GM21717 (cell line): ENCODE data around the gene PEX11G.
"Not testable (repeated sequence)": the region's sequence is repeated elsewhere in the genome, so short reads cannot be mapped to it uniquely, and the experiment has no call there.

Experiments used
- ATAC-seq: cut with Tn5 transposase; IDR thresholded peaks from one replicate; pipeline ENCODE4 v1.9.1; 2021; ENCODE audit warnings: mild to moderate bottlenecking, moderate library complexity; ENCODE audit not compliant: unreplicated experiment

The PEX11G gene

DNA sequence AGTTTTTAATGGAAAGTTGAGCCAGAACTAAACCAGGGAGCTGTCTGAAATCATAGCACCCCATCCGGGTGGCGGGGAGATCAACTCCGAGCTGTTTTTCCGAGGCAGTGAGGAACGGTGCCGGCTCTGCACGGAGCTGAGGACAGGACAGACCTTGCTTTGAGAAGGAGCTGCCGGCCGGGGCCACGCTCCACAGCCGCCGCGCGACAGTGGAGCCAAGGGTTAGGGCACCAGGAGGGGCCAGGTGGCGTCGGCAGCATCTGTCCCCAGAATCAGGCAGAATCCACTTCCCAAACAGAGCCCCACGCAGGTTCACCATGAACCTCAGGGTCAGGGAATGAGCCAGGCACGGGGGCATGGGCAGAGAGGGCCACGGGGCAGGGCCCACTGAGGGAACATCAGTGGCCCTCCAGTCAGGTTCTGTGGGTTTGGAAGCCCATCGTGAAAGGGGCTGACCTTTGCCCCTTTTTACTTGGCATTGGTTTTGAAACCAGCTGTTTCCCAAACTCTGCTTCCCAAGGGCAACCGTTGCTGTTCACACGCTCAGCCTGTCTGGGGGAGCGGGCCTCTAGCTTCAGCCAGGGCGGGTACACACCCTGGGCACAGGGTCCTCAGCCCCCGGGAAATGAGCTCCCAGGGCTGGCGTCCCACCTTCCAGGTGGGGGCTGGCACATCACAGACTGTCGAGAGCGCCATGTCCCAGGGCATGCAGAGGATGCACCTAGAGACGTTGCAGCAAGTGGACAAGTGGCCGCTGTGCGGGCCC is 18.1 kb downstream of the PEX11G start:
- ATAC-seq: no peak

DNA sequence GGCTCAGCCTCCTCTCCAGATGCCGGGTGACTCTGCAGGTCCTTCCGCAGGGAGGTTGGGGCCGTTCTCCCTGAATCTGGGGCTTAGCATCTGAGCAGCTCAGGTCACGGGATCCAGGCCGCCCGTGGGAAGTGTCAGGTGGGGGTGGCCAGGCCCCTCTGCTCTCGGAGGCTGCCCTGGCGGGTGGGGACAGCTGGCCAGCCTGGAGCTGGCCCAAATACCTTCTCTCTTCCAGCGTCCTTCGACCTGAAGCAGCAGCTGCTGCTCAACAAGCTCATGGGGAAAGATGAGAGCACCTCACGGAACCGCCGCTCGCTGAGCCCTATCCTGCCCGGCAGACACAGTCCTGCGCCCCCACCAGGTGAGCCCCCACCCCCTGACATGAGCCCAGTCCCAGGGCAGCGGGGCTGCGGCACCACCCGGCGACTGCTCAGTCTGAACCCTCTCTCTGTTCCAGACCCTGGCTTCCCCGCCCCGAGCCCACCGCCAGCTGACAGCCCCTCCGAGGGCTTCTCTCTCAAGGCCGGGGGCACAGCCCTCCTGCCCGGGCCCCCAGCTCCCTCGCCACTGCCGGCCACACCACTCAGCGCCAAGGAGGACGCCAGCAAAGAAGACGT is 19.1 kb downstream of the PEX11G start:
- no peak for ATAC-seq

DNA sequence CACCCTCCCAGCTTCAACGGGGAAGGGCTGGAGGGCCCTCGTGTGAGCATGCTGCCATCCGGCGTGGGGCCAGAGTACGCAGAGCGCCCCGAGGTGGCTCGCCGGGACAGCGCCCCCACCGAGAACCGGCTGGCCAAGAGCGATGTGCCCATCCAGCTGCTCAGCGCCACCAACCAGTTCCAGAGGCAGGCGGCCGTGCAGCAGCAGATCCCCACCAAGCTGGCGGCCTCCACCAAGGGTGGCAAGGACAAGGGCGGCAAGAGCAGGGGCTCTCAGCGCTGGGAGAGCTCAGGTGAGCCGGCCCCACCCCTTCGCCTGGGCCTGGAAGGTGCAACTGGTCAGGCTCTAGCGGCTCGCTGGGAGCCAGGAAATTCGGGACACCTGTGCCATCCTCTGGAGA is 20.0 kb downstream of the PEX11G start:
- ATAC-seq: no peak

DNA sequence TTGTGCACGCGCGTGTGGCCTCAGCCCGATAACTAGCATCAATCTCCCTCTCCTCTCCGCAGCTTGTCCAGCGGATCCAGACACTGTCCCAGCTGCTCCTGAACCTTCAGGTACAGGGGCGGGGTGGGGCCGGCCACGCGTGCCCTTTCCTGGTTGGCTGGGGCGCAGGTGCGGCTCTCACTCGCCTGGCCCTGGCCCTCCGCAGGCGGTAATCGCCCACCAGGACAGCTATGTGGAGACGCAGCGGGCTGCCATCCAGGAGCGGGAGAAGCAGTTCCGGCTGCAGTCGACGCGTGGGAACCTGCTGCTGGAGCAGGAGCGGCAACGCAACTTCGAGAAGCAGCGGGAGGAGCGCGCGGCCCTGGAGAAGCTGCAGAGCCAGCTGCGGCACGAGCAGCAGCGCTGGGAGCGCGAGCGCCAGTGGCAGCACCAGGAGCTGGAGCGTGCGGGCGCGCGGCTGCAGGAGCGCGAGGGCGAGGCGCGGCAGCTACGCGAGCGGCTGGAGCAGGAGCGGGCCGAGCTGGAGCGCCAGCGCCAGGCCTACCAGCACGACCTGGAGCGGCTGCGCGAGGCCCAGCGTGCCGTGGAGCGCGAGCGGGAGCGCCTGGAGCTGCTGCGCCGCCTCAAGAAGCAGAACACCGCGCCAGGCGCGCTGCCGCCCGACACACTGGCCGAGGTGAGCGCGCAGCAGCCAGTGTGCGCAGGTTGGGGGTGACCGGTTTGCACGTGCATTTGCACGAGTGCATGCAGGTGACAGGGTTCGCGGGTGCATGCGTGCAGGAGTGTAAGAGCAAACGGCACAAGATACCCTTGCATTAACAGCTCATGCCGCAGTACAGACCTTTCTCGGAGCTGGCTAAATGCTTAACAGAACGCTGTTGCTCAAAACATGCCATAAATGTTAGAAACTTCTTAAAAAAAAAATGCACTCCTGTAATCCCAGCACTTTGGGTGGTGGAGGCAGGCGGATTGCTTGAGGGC is 21.5 kb downstream of the PEX11G start:
- ATAC-seq: no peak

DNA sequence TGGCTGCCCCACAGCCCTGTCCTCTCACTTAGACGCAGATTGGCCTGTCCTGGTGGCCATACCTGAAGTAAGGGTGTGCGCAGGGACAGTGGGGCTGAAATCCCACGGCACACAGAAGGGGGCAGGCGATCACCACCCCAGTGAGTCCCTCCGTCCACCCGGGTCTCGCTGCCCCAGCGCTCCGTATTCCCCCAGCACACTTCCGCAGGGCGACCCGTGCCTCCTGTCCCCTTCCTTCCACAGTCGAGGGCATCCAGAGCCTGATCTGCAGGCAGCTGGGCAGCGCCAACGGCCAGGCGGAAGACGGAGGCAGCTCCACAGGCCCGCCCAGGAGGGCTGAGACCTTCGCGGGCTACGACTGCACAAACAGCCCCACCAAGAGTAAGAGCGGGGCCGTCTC is 25.3 kb downstream of the PEX11G start:
- ATAC-seq: no peak

DNA sequence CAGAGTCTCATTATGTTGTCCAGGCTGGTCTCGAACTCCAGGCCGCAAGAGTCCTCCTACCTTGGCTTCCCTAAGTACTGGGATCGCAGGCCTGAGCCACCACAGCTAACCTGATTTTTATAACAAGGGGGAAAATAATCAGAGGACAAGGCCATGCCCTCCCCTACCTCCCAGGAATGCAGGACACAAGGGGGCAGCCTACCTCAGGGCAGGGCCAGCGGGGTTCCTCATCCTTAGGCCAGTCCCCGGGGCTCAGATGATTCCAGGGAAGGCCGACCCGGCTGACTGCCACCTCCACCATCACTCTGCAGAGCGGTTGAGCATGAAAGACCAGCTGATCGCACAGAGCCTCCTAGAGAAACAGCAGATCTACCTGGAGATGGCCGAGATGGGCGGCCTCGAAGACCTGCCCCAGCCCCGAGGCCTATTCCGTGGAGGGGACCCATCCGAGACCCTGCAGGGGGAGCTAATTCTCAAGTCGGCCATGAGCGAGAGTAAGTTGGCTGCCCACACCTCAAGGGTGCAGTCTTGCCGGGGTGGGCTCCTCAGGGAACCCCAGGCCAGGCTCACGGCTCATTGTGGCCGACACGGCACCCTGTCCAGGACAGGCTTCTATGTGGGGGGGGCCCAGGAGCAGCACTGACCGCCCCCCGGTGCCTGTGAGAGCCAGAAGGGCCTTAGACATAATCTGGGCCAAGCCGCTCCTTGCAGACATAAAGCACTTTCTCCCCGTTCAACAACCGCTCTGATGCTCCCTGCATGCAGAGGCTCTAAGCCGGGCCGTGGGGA is 26.8 kb downstream of the PEX11G start:
- ATAC-seq: no peak

DNA sequence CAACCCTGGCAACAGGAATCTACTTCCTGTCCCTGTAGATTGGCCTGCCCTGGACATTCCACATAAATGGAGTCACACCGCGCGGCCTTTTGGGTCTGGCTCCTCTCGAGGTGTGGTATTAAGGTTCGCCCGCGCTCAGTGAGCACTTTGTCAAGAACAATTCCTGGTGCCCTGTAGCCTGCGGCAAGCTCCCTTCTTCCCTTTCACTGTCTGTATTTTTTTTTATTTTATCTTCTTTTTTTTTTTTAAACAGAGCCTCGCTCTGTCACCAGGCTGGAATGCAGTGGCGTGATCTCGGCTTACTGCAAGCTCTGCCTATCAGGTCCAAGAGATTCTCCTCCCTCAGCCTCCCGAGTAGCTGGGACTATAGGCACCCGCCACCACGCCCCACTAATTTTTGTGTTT is 28.3 kb downstream of the PEX11G start:
- ATAC-seq: no peak

DNA sequence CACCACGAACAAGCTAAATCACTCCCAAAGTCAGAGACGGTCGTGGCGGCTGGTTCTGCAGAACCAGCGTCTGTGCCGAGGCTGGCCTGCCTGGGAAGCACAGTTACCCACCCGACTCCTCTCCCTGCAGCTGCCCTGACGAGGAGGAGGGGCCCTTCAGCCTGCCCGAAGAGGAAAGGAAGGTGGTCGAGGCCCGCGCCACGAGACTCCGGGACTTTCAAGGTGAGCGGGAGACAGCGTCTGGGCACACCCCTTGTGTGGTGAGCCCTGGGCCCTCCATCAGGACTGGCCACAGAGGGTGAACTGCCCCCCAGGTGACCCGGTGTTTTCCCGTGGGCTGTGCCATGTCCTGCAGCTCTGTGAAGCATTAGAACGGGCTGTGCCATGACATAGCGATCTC is 29.1 kb downstream of the PEX11G start:
- no peak for ATAC-seq

DNA sequence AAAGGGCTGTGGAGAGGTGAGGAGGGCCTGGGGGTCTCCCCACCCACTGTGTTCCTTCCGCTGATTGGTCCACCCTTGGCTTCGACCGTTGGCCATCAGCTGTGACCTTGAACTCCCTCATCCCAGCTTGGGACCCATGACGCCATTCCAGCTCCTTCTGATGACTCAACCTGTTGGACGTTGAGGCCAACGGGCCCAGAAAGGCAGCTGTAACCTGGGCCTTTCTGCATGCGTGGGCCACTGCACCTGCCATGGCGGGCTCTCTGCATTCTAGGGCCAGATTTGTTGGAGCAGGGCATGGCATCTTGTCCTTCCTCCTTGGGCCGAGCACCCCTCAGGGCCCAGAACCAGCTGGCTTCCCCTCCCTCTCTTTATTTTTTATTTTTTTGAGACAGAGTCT is 30.2 kb downstream of the PEX11G start:
- no peak for ATAC-seq

DNA sequence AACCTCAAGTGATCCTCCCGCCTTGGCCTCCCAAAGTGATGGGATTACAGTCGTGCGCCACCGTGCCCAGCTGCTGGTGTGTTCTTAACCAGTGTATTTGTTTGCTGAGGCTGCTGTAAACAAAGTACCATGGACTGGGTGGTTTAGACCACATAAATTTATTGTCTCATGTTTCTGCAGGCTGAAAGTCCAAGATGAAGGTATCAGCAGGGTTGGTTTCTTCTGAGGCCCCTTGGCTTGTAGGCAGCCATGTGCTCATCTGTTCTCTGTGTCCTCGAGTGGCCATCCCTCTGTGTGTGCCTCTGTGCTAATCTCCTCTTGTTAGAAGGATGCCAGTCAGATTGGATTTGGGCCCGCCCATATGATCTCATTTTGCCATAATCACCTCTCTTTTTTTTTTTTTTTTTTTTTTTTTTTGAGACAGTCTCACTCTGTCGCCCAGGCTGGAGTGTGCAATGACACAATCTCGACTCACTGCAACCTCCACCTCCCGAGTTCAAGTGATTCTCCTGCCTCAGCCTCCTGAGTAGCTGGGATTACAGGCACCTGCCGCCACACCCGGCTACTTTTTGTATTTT is 31.8 kb downstream of the PEX11G start:
- ATAC-seq: no peak

DNA sequence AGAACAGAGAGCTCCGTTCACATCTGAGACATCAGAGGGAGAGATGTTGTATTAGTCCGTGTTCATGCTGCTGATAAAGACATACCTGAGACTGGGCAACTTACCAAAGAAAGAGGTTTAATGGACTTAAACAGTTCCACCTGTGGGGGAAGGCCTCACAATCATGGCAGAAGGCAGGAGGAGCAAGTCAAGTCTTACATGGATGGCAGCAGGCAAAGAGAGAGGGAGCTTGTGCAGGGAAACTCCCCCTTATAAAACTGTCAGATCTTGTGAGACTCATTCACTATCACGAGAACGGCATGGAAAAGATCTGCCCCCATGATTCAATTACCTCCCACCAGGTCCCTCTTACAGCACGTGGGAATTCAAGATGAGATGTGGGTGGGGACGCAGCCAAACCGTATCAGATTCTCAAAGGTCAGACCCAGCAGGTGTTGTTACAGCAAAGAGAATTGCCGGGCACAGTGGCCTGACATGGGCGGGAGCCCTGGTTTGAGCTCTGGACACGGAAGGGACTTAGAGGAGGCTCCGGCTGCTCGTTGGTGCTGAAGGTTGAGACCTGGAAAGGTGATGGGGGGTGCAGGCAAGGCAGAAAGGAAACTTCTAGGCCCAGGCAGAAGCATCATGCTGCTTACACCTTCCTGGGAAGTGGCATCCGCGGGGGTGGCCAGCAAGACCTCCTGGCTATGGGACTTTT is 33.1 kb downstream of the PEX11G start:
- no peak for ATAC-seq

DNA sequence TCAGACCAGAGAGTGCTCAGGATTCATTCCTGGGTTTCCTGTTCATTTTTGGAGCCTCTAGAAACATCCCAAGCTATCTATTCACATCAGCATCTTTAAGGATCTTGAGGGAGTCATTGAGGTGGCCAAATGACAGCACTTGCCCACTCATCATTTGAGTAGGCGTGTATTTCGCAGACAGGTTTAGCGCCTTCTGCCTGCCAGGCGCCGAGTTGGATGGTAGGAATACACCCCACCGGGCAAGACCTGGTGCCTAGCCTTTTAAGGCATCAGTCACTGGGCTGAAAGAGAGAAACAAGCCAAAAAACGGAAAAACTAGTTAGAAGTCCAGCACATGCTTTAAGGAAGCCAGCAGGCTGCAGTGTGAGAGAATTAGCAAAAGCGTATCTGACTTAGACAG is 33.8 kb downstream of the PEX11G start:
- no peak for ATAC-seq

DNA sequence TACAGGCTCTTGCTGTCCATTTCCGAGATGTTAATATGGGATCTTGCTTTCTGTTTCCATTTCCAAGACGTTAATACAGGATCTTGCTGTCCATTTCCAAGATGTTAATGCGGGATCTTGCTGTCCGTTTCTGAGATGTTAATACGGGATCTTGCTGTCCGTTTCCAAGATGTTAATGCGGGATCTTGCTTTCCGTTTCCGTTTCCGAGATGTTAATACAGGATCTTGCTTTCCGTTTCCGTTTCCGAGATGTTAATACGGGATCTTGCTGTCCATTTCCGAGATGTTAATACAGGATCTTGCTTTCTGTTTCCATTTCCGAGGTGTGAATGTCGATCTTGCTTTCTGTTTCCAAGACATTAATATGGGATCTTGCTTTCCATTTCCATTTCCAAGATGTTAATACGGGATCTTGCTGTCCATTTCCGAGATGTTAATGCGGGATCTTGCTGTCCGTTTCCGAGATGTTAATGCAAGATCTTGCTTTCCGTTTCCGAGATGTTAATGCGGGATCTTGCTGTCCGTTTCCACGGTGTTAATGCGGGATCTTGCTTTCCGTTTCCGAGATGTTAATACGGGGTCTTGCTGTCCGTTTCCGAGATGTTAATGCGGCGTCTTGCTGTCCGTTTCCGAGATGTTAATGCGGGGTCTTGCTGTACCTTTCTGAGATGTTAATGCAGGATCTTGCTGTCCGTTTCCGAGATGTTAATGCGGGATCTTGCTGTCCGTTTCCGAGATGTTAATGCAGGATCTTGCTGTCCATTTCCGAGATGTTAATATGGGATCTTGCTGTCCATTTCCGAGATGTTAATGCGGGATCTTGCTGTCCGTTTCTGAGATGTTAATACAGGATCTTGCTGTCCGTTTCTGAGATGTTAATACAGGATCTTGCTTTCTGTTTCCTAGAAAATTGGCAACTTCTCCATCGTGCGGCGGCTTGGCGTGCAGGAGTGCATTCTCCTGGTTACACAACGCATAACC is 38.3 kb downstream of the PEX11G start:
- ATAC-seq: no peak

DNA sequence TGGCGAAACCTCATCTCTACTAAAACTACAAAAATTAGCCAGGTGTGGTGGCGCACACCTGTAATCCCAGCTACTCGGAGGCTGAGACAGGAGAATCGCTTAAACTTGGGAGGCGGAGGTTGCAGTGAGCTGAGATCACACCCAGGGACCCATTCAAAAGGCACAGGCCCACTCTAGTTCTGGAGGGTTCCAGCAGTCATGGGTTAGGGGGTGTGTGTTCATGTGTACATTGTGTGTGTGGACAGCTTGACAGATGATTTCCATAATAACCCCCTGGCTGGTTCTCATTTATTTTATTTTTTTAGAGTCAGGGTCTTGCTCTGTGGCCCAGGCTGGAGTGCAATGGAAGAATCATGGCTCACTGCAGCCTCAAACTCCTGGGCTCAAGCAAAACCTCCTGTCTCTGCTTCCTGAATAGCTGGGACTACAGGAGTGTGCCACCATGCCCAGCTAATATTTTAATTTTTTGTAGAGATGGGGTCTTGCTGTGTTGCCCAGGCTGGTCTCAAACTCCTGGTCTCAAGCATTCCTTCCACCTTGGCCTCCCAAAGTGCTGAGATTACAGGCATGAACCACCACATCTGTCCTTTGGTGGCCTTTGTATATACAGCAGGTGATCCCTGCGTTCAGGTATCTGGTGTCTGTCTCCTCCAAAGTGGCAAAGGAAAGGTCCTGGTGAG is 39.3 kb downstream of the PEX11G start:
- not testable (repeated sequence) for ATAC-seq

DNA sequence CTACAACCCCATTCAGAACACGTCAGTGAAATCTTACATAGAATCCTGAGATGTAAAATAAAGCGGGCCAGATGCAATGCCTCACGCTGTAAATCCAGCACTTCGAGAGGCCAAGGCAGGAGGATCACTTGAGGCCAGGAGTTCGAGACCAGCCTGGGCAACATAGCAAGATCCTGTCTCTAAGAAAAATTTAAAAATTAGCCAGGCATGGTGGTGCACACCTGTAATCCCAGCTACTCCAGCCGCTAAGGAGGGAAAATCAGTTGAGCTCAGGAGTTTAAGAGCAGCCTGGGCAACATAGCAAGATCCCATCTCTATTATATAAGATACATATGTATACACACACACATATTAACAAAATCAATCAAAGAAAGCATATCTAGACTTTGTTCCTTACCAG is 41.2 kb downstream of the PEX11G start:
- ATAC-seq: no peak

DNA sequence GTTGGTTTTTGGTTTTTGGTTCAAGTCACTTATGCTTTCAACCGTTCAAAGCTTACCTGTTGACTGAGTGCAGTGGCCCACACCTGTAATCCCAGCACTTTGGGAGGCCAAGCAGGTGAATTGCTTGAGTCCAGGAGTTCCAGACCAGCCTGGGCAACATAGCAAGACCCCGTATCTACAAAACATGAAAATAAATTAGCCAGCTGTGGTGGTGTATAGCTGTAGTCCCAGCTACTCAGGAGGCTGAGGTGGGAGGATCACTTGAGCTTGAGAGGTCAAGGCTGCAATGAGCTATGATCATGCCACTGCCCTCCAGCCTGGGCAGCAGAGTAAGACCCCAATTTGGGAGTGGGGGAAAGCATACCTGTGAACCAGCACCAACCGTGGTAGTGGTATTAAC is 43.7 kb downstream of the PEX11G start:
- no peak for ATAC-seq

DNA sequence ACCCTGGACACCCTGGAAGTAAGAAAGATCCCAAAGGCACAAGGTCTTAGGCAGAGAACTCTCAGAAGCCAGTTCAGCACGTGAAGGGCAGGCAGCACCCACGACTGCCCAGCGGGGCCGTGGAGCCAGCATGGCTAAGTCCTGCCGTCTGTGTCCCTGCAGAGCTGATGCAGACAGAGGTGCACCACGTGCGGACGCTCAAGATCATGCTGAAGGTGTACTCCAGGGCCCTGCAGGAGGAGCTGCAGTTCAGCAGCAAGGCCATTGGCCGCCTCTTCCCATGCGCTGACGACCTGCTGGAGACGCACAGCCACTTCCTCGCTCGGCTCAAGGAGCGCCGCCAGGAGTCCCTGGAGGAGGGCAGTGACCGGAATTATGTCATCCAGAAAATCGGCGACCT is 44.8 kb downstream of the PEX11G start:
- no peak for ATAC-seq

DNA sequence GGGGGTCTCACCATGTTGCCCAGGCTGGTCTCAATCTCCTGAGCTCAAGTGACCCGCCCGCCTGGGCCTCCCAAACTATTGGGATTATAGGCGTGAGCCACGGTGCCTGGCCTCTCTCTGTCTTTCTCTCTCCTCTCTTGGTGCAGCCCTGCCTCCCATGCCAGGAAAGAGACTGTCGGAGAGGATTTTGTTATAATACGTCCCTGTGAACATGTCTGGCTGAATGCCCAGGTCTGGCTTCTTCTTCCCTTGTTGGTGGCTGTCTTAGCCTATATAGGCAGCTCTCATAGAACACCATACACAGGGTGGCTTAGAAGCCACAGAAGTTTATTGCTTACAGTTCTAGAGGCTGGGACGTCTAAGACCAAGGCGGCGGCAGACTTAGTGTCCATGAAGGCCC is 46.4 kb downstream of the PEX11G start:
- ATAC-seq: no peak
